Endodermal cell (in vitro differentiated cells): ENCODE results near the gene PDE4C. TPM values are rescaled to one million over a fixed set of nuclear protein-coding genes. Genes with fewer than 3 reads are reported as not detected.

Experiments used
- DNase-seq: peaks from one replicate; pipeline ENCODE4 v3.0.0-alpha.2; 2017
- H3K27ac ChIP-seq: 2 replicates; pipeline ENCODE4 v1.5.1; 2013; ENCODE audit warnings: mild to moderate bottlenecking, low read depth, low read length, moderate library complexity
- H3K27me3 ChIP-seq: 2 replicates; pipeline ENCODE4 v1.6.1; 2013; ENCODE audit warnings: mild to moderate bottlenecking, low read length, moderate library complexity; ENCODE audit not compliant: insufficient read depth, control insufficient read depth, poor library complexity, severe bottlenecking
- H3K36me3 ChIP-seq: 2 replicates; pipeline ENCODE4 v1.7.0; 2013; ENCODE audit warnings: mild to moderate bottlenecking, low read length, moderate library complexity; ENCODE audit not compliant: control insufficient read depth, insufficient read depth
- H3K4me1 ChIP-seq: one replicate; pipeline ENCODE4 v1.7.0; 2013; ENCODE audit warnings: low read length; ENCODE audit not compliant: control insufficient read depth, insufficient read depth
- H3K4me3 ChIP-seq: 2 replicates; pipeline ENCODE4 v1.5.1; 2013; ENCODE audit warnings: mild to moderate bottlenecking, low read length, moderate library complexity
- H3K9ac ChIP-seq: 2 replicates; pipeline ENCODE4 v1.6.1; 2013; ENCODE audit warnings: mild to moderate bottlenecking, low read length, moderate library complexity; ENCODE audit not compliant: poor library complexity, severe bottlenecking; ENCODE audit errors: extremely low read depth
- H3K9me3 ChIP-seq: 2 replicates; pipeline ENCODE4 v1.6.1; 2013; ENCODE audit warnings: mild to moderate bottlenecking, low read length, moderate library complexity; ENCODE audit not compliant: control insufficient read depth
- H3K27ac Mint-ChIP-seq: 2 replicates; pipeline ENCODE4 v1.8.0; 2020; ENCODE audit warnings: mixed read lengths
- H3K27me3 Mint-ChIP-seq: 2 replicates; pipeline ENCODE4 v1.8.0; 2021; ENCODE audit warnings: mild to moderate bottlenecking, mixed read lengths; ENCODE audit not compliant: insufficient read depth
- H3K36me3 Mint-ChIP-seq: 2 replicates; pipeline ENCODE4 v1.8.0; 2020; ENCODE audit warnings: low read depth, mixed read lengths
- H3K4me1 Mint-ChIP-seq: 2 replicates; pipeline ENCODE4 v1.8.0; 2020; ENCODE audit warnings: mixed read lengths
- H3K4me3 Mint-ChIP-seq: 2 replicates; pipeline ENCODE4 v1.8.0; 2020; ENCODE audit warnings: mild to moderate bottlenecking, moderate library complexity, mixed read lengths
- H3K9me3 Mint-ChIP-seq: 2 replicates; pipeline ENCODE4 v1.8.0; 2020; ENCODE audit warnings: mild to moderate bottlenecking, mixed read lengths
- WGBS, 2 experiments: methylation state at CpG; one replicate each; pipeline versions ENCODE4 v1.1.5 to v1.1.7; 2013; ENCODE audit warnings: missing lambda C conversion rate in 2 of 2, mixed read lengths in 1 of 2; ENCODE audit not compliant: insufficient coverage in 1 of 2, insufficient read length in 1 of 2; 5-methylcytosine and 5-hydroxymethylcytosine counted together
- total RNA-seq, 2 donors: library from RNA; stranded (reverse); fragmentation: NEBNext Ultra II Directional in 1 of 2; extraction: Animal tissue kit (Norgen Biotek cat#: 25700) in 1 of 2; gene quantifications; 2 replicates in 1 of 2; 3 replicates in 1 of 2; pipeline ENCODE4 v1.2.1, GENCODE V29; 2021
- TF ChIP-seq, protein P1 (sequence below): fragments of 200-600 bp; sonication (generic); conservative IDR thresholded peaks from 2 replicates; pipeline ENCODE4 v1.5.0; 2021; ENCODE audit warnings: antibody characterized with exemption, mild to moderate bottlenecking

Gene PDE4C
- total RNA-seq, 2 donors from 2014 or later = 1.1 to 2.4 TPM

DNA sequence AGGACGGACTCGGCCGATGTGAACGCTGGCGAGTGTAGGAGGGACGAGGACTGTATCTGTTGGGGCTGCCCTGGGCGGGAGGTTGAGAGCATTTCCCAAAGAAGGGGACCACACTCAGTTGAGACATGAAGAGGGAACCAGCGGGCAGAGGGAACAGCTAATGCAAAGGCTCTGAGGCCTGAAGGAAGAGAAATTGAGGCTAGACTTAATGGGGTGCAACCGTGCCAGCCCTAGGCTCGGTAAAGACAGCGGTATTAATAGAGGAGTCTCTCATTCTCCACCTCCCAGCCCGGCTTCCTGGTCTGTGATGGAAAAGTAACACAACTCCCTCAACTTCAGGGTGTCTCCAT is 32.1 kb downstream of the PDE4C start:
- peaks cover 10% of the 10 kb centered on the region for H3K4me1 Mint-ChIP-seq
- TF ChIP-seq, protein P1, sequence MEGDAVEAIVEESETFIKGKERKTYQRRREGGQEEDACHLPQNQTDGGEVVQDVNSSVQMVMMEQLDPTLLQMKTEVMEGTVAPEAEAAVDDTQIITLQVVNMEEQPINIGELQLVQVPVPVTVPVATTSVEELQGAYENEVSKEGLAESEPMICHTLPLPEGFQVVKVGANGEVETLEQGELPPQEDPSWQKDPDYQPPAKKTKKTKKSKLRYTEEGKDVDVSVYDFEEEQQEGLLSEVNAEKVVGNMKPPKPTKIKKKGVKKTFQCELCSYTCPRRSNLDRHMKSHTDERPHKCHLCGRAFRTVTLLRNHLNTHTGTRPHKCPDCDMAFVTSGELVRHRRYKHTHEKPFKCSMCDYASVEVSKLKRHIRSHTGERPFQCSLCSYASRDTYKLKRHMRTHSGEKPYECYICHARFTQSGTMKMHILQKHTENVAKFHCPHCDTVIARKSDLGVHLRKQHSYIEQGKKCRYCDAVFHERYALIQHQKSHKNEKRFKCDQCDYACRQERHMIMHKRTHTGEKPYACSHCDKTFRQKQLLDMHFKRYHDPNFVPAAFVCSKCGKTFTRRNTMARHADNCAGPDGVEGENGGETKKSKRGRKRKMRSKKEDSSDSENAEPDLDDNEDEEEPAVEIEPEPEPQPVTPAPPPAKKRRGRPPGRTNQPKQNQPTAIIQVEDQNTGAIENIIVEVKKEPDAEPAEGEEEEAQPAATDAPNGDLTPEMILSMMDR = no peak
- H3K9ac ChIP-seq = no peak overlapping the region
- H3K36me3 ChIP-seq = peaks cover 8% of the 10 kb centered on the region
- peak overlapping the region; percentile 93 for H3K4me3 ChIP-seq
- H3K27me3 ChIP-seq = no peaks in the 10 kb centered on the region
- WGBS, 2 experiments = 79 to 81% methylated on average over 10 to 12 of the region's 12 CpGs
- H3K27me3 Mint-ChIP-seq = no peaks in the 10 kb centered on the region
- peak overlapping the region; percentile 30 for H3K27ac Mint-ChIP-seq
- no peaks in the 10 kb centered on the region for H3K4me1 ChIP-seq
- no peaks in the 10 kb centered on the region for H3K9me3 Mint-ChIP-seq
- DNase-seq = no peak
- H3K36me3 Mint-ChIP-seq = peaks cover 16% of the 10 kb centered on the region
- no peak overlapping the region for H3K27ac ChIP-seq
- no peaks in the 10 kb centered on the region for H3K9me3 ChIP-seq
- H3K4me3 Mint-ChIP-seq = peak overlapping the region; percentile 82

DNA sequence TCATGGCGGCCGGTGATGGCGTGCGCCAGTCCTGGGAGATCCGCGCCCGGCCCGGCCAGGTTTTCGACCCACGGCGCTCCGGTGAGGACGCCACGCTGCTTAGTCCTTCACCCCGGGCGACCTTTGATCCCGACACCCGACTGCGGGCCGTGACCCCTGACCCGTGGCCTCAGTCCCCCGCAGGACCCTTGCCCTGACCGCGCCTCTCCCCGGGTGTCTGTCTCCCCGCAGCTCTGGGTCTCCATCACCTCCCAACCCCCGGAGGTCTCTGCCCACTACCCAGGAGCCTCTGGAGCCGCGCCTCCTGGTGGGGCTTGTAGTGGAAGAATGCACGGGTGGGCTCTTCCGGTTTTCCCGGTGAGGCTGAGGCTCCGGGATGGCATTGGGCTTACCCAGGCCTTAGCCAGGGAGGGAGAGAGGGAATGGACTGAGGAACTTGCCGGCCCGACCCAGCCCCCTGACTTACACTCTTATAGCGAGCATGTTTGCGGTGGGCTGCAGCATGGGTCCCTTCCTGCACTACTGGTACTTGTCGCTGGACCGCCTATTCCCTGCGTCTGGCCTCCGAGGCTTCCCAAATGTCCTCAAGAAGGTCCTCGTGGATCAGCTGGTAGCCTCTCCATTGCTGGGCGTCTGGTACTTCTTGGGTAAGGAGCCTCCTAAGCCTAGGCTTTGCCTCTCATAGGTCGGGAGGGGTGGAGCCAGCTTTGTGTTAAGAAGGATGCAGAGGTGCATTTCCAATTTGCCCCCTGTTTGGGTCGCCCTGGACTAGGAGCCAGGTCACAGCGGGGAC is 32.7 kb downstream of the PDE4C start:
- TF ChIP-seq, protein P1 = peak; percentile 15
- no peaks in the 10 kb centered on the region for H3K27me3 ChIP-seq
- peaks cover 14% of the 10 kb centered on the region for H3K36me3 Mint-ChIP-seq
- peaks cover 10% of the 10 kb centered on the region for H3K4me1 Mint-ChIP-seq
- H3K27ac Mint-ChIP-seq = peak overlapping the region; percentile 90
- peak overlapping the region; percentile 93 for H3K4me3 ChIP-seq
- H3K27me3 Mint-ChIP-seq = no peaks in the 10 kb centered on the region
- H3K9me3 Mint-ChIP-seq = no peaks in the 10 kb centered on the region
- no peaks in the 10 kb centered on the region for H3K9me3 ChIP-seq
- peak overlapping the region; percentile 49 for H3K9ac ChIP-seq
- H3K27ac ChIP-seq = peak overlapping the region; percentile 57
- DNase-seq = peak; percentile 67
- 7 to 23% methylated on average over 7 to 46 of the region's 46 CpGs for WGBS, 2 experiments
- H3K4me1 ChIP-seq = no peaks in the 10 kb centered on the region
- peaks cover 8% of the 10 kb centered on the region for H3K36me3 ChIP-seq
- H3K4me3 Mint-ChIP-seq = peak overlapping the region; percentile 82

DNA sequence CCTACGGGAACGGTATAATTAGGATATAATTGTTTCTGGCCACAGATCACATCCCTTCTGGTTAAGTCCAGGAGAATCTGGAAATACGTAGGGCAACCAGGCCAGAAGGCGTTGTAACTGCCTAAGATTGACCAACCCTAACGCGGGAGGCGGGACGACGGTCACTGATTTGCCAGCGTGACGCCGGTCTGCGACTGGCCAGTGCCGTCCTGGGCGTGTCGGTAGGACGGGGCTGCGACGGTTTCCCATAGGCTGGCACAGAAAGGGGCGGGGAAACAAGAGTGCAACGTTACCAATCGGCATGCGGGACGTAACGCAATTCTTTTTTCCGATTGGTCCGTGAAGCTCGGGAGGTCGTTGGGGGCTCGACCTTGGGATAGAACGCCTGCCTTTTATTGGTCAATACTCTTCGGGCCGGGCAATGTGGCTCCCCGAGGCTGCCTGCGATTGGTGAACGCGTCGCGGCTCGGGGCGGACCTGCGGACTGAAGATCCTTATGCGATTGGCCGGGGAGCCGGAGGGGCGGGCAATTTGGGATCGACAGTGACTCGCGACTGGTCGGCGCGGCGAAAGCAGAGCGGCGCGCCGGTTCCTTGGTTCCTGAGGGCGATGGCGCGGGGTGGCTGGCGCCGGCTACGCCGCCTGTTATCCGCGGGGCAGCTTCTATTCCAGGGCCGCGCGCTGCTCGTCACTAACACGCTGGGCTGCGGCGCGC is 33.4 kb downstream of the PDE4C start, which contains the start of gene MPV17L2:
Gene MPV17L2 (plus strand): TSS at position 546 of the 715 bp plus-strand sequence. CDS start 64 bp downstream, at position 610.
- DNase-seq = peak; percentile 100
- Histone ChIP-seq H3K27me3 (no peaks in the 10 kb centered on the region), H3K9me3 (no peaks in the 10 kb centered on the region), H3K9ac (peak within 1 kb of the TSS; percentile 53), H3K4me1 (no peaks in the 10 kb centered on the region), H3K27ac (peak within 1 kb of the TSS; percentile 57), H3K36me3 (peaks cover 8% of the 10 kb centered on the region), H3K4me3 (peak within 1 kb of the TSS; percentile 93)
- TF ChIP-seq, protein P1 = no peak
- no peaks in the 10 kb centered on the region for H3K27me3 Mint-ChIP-seq
- H3K4me1 Mint-ChIP-seq = peaks cover 10% of the 10 kb centered on the region
- peak within 1 kb of the TSS; percentile 92 for H3K27ac Mint-ChIP-seq
- peaks cover 8% of the 10 kb centered on the region for H3K36me3 Mint-ChIP-seq
- H3K9me3 Mint-ChIP-seq = no peaks in the 10 kb centered on the region
- peak within 1 kb of the TSS; percentile 82 for H3K4me3 Mint-ChIP-seq
- 0 to 1% methylated on average over 56 to 74 of the region's 74 CpGs for WGBS, 2 experiments
